ENCODE measurements around the gene ZSCAN10.

DNA sequence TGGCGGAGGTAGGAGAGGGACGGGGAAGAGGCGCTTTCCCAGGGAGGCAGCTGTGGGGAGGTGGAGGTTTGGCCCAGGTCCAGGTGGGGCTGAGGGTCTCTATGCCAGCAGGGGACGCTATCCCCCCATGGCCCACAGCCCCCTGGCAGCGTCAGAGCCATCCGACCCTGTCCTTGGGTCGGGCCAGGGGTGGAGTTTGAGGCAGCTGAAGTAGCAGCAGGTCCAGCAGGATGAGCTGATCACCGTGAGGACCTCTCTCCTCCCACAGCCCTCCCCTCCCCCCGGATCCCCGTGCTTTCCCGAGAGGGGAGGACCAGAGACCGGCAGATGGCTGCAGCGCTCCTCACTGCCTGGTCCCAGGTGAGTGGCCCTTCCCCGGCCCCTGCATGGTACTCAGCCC lies 16.5 kb upstream of the ZSCAN10 start:
- TF ChIP-seq FOSL1 (CRISPR knock-in tag; IDR thresholded peaks at IDR 0.05; ENCODE audit: borderline replicate concordance): no peak
- peak; percentile 29; the same call in 1 of the 2 replicates for TF ChIP-seq CTCF (CRISPR knock-in tag; IDR thresholded peaks at IDR 0.05)
- TF ChIP-seq POLR2AphosphoS5 (IDR thresholded peaks at IDR 0.05; ENCODE audit: low read depth, low read length): no peak
- no peak for TF ChIP-seq PLRG1 (conservative IDR thresholded peaks at IDR 0.05)
